Motor neuron (in vitro differentiated cells): ENCODE measurements around the gene IL1RL1. TPM values are rescaled to one million over a fixed set of nuclear protein-coding genes. Genes with fewer than 3 reads are reported as not detected.

Experiments
- ATAC-seq, 8 experiments: fragments of 200-7000 bp; cut with Tn5 transposase; replicated peaks in 6 of 8; 2 replicates each; pipeline ENCODE4 v1.8.0; 2021; ENCODE audit warnings: mild to moderate bottlenecking in 8 of 8, moderate library complexity in 8 of 8
- H3K27ac ChIP-seq, 2 donors: fragments of 250-450 bp; sonication (Bioruptor Pico); 2 replicates each; pipeline ENCODE4 v1.9.0; 2021; ENCODE audit warnings: antibody characterized with exemption in 2 of 2, mild to moderate bottlenecking in 2 of 2, moderate library complexity in 1 of 2
- H3K4me1 ChIP-seq, 2 donors: fragments of 250-450 bp; sonication (Bioruptor Pico); replicated peaks in 1 of 2; 2 replicates each; pipeline ENCODE4 v1.6.1; 2021; ENCODE audit warnings: antibody characterized with exemption in 2 of 2, mild to moderate bottlenecking in 2 of 2, moderate library complexity in 1 of 2
- H3K4me3 ChIP-seq, 5 donors: fragments of 250-450 bp; sonication (Bioruptor Pico); 2 replicates each; pipeline ENCODE4 v1.9.0; 2021; ENCODE audit warnings: antibody characterized with exemption in 5 of 5, mild to moderate bottlenecking in 5 of 5, moderate library complexity in 4 of 5
- WGBS, 10 experiments: fragments of 450-650 bp; shearing (Covaris generic); methylation state at CpG; one replicate each; pipeline ENCODE4 v1.0.0; 2022; 5-methylcytosine and 5-hydroxymethylcytosine counted together
- in situ Hi-C, 9 experiments: fragments of 400-800 bp; cut with MboI; loops; one replicate each; pipeline ENCODE4 v1.15.0; 2021; ENCODE audit warnings: low sequenced_read_pairs in 9 of 9, low pct_unique_long_range_greater_than_20kb in 2 of 9; ENCODE audit not compliant: unreplicated experiment in 9 of 9
- total RNA-seq, 8 experiments: library from RNA; unstranded; fragments of 300-600 nt; gene quantifications; 2 replicates each; pipeline versions ENCODE4 v1.2.3 to v1.2.4, GENCODE V29; 2022

The IL1RL1 gene
- total RNA-seq, 8 experiments from 2014 or later = 0.08 to 2.0 (median 0.34) TPM; not detected in 4

GRCh38 chr2:102396012-102396411 is 84.6 kb downstream of the IL1RL1 start:
- no peak for ATAC-seq
- Histone ChIP-seq H3K4me1 (no peaks in the 10 kb centered on the region), H3K27ac (no peak overlapping the region), H3K4me3 (no peak overlapping the region)
- 22 to 100% (median 69%) methylated on average over 1 to 2 of the region's 2 CpGs for WGBS, 10 experiments
- in situ Hi-C loops = no loop called here

GRCh38 chr2:102397209-102397608 is 85.8 kb downstream of the IL1RL1 start:
- ATAC-seq = peak in 1 of 8 experiments; percentile 17
- Histone ChIP-seq H3K4me1 (no peaks in the 10 kb centered on the region), H3K4me3 (no peak overlapping the region), H3K27ac (no peak overlapping the region)
- in situ Hi-C loops = no loop called here
- WGBS, 10 experiments = 48 to 100% (median 80%) methylated on average over 1 to 6 of the region's 6 CpGs; no CpG with 5 or more reads in 5 of the 10 experiments

- no peaks in the 10 kb centered on the region for H3K4me1 ChIP-seq
- H3K4me3 ChIP-seq = no peak overlapping the region
- H3K27ac ChIP-seq = no peak overlapping the region
- in situ Hi-C loops = no loop called here
- 0 to 100% (median 76%) methylated on average over 1 to 5 of the region's 7 CpGs; no CpG with 5 or more reads in 2 of the 10 experiments for WGBS, 10 experiments
- peak in 3 of 8 experiments; percentile 17 to 45 (median 35) for ATAC-seq
Measured at GRCh38 chr2:102399499-102400141, 88.3 kb downstream of the IL1RL1 start.

- in situ Hi-C loops = no loop called here
- Histone ChIP-seq H3K27ac (no peak overlapping the region), H3K4me3 (no peak overlapping the region), H3K4me1 (no peaks in the 10 kb centered on the region)
- peak in 2 of 8 experiments; percentile 29 to 46 for ATAC-seq
Measured at GRCh38 chr2:102401456-102401855, 90.1 kb downstream of the IL1RL1 start.

Other genes starting within 250 kb of the IL1RL1 start
- 10 to 100 TPM in 1 of 8 experiments, 1 to 10 TPM in 1, under 1 TPM in 6; 0.05 to 35.4 (median 0.90) TPM for gene IL1R1, start 168.8 kb upstream of the IL1RL1 start, total RNA-seq
- gene IL1RL2, start 124.5 kb upstream of the IL1RL1 start, total RNA-seq = under 1 TPM in 3 of 8 experiments, not detected in 5; 0.05 to 0.41 (median 0.14) TPM
- 10 to 100 TPM in 2 of 8 experiments, 1 to 10 TPM in 1, under 1 TPM in 5; 0.17 to 56.7 (median 0.54) TPM for gene IL18R1, start 44.2 kb downstream of the IL1RL1 start, total RNA-seq
- 1 to 10 TPM in 2 of 8 experiments, under 1 TPM in 2, not detected in 4; 0.20 to 3.6 (median 1.9) TPM for gene IL18RAP, start 111.6 kb downstream of the IL1RL1 start, total RNA-seq
- gene SLC9A4, start 161.7 kb downstream of the IL1RL1 start, total RNA-seq = 1 to 10 TPM in 3 of 8 experiments, under 1 TPM in 3, not detected in 2; 0.13 to 2.2 (median 1.2) TPM